IPS-20b (cell line): Measurements from ENCODE around the gene TMEM205.

Source experiments
- H3K27ac ChIP-seq: one replicate; pipeline ENCODE4 v1.5.1; 2013; ENCODE audit warnings: low read length
- H3K27me3 ChIP-seq: 2 replicates; pipeline ENCODE4 v1.6.1; 2013; ENCODE audit warnings: mild to moderate bottlenecking, low read length, inconsistent platforms; ENCODE audit not compliant: insufficient read depth
- H3K36me3 ChIP-seq: 2 replicates; pipeline ENCODE4 v1.6.1; 2013; ENCODE audit warnings: low read depth, mild to moderate bottlenecking, inconsistent platforms, low read length, moderate library complexity; ENCODE audit not compliant: insufficient read depth
- H3K4me1 ChIP-seq: 2 replicates; pipeline ENCODE4 v1.6.1; 2013; ENCODE audit warnings: mild to moderate bottlenecking, control low read depth, inconsistent platforms, low read length, moderate library complexity; ENCODE audit not compliant: insufficient read depth
- H3K4me3 ChIP-seq: 2 replicates; pipeline ENCODE4 v1.5.1; 2013; ENCODE audit warnings: mild to moderate bottlenecking, low read length, inconsistent platforms
- H3K9ac ChIP-seq: 2 replicates; pipeline ENCODE4 v1.6.1; 2013; ENCODE audit warnings: low read depth, mild to moderate bottlenecking, inconsistent platforms, low read length, moderate library complexity
- H3K9me3 ChIP-seq: 2 replicates; pipeline ENCODE4 v1.6.1; 2013; ENCODE audit warnings: mild to moderate bottlenecking, low read depth, low read length, inconsistent platforms; ENCODE audit not compliant: insufficient read depth

The TMEM205 gene

DNA sequence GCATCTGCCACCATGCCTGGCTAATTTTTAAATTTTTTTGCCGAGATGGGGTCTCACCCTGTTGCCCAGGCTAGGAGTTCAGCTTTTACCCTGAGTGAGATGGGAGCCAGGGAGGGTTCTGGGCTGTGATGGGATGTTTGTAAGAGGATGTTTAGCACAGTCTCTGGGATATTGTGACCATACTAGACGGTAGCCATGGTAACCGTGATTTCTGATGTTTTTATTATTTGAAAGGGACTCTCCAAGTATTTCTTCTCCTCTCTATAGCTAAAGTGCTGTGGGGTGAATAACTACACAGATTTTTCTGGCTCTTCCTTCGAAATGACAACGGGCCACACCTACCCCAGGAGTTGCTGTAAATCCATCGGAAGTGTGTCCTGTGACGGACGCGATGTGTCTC lies 39.7 kb downstream of the TMEM205 start:
- Histone ChIP-seq H3K4me3 (no peak overlapping the region), H3K36me3 (no peaks in the 10 kb centered on the region), H3K27me3 (no peaks in the 10 kb centered on the region), H3K9ac (no peak overlapping the region), H3K4me1 (no peaks in the 10 kb centered on the region), H3K9me3 (no peaks in the 10 kb centered on the region), H3K27ac (no peak overlapping the region)

DNA sequence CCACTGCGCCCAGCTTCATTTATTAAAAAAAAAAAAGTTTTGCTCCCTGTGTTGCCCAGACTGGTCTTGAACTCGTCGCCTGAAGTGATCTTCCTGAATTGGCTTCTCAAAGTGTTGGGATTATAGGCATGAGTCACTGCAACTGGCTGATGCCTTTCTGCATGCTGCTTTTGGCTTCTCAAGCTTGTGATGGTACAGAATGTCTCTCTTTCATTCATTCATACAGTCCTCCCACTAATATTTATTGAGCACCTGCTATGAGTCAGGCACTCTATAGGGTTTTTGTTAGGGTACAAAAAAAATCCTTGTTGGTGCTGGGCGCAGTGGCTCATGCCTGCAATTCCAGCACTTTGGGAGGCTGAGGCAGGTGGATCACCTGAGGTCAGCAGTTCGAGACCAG lies 41.1 kb downstream of the TMEM205 start:
- Histone ChIP-seq H3K27me3 (no peaks in the 10 kb centered on the region), H3K4me3 (no peak overlapping the region), H3K4me1 (no peaks in the 10 kb centered on the region), H3K36me3 (no peaks in the 10 kb centered on the region), H3K27ac (no peak overlapping the region), H3K9me3 (no peaks in the 10 kb centered on the region), H3K9ac (no peak overlapping the region)

DNA sequence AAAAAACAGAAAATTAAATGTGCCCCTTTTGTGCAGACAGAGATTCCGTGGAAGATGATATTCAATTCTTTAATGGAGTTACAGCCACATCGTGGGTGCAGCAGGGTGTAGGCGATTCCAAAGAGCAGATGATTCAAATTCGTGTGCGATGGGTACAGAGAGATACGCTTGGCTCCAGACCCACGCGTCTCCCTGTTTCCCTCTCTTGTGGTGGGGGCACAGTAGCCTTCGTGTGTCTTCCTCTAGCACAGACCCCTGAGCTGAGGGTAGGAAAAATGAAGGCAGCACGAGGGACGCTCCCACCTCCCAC lies 45.3 kb downstream of the TMEM205 start:
- H3K27me3 ChIP-seq, result no peaks in the 10 kb centered on the region
- H3K36me3 ChIP-seq, result no peaks in the 10 kb centered on the region
- no peaks in the 10 kb centered on the region for H3K9me3 ChIP-seq
- H3K27ac ChIP-seq, result no peak overlapping the region
- H3K4me3 ChIP-seq, result no peak overlapping the region
- H3K9ac ChIP-seq, result no peak overlapping the region
- H3K4me1 ChIP-seq, result no peaks in the 10 kb centered on the region

DNA sequence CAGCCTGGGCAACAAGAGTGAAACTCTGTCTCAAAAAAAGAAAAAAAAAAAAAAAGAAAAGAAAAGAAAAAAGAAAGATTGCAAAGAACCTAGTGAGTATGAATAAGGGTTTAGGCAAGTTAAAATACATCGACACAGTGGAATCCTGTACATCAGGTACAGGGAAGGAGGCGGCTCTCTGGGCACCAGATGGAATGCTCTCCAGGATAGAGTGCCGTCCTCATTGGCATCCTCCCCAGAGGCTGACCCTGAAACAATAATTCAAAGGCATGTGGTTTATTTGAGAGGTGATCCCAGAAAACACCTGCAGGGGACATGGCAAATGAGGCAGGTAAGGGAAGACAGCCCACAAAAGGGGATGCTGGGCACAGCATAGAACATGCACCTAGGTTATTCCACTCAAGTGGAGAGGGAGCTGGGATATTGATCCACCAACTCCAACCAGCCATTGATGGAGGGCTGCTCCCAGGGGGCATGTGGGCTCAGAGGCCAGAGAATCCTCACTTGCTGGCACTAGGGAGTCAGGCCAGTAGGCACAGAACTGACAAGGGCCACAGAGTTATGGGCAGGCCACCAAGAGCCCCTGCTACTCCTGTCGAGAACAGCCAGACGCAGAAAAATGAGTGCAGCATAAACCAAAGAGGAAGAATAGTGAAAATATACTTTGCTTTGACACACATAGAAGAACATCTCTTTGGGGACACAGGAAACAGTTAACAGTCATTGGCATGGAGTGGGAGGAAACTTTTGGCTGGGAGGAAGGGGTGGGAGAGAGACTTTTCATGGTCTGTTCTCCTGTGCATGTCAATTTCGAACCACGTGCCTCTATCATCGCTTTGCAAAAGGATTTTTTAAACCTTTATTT lies 45.9 kb downstream of the TMEM205 start:
- Histone ChIP-seq H3K27ac (no peak overlapping the region), H3K4me3 (no peak overlapping the region), H3K27me3 (no peaks in the 10 kb centered on the region), H3K4me1 (no peaks in the 10 kb centered on the region), H3K9me3 (no peaks in the 10 kb centered on the region), H3K9ac (no peak overlapping the region), H3K36me3 (no peaks in the 10 kb centered on the region)

DNA sequence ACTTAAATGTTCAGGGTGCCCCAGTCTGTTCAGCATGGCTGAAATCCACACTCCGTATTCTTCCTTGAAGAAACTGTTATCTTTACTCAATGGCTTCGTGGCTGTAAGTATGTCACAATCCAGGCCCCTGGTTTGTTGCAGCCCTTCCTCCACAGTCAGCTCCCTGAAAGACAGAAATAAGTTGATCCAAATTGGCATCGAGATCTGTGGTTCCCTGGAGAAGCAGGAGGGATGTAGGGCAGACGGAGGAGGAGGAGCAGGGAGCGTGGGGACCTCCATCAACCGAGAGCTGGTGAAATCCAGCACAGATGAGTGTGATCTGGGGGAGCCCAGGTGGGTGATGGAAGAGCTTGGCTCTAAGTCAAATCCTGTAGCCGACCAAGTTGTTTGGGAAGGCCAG lies 49.8 kb downstream of the TMEM205 start:
- Histone ChIP-seq H3K4me3 (no peak overlapping the region), H3K27me3 (no peaks in the 10 kb centered on the region), H3K9me3 (no peaks in the 10 kb centered on the region), H3K4me1 (peaks cover 3% of the 10 kb centered on the region; the same call in 1 of the 2 replicates), H3K27ac (no peak overlapping the region), H3K36me3 (no peaks in the 10 kb centered on the region), H3K9ac (no peak overlapping the region)

DNA sequence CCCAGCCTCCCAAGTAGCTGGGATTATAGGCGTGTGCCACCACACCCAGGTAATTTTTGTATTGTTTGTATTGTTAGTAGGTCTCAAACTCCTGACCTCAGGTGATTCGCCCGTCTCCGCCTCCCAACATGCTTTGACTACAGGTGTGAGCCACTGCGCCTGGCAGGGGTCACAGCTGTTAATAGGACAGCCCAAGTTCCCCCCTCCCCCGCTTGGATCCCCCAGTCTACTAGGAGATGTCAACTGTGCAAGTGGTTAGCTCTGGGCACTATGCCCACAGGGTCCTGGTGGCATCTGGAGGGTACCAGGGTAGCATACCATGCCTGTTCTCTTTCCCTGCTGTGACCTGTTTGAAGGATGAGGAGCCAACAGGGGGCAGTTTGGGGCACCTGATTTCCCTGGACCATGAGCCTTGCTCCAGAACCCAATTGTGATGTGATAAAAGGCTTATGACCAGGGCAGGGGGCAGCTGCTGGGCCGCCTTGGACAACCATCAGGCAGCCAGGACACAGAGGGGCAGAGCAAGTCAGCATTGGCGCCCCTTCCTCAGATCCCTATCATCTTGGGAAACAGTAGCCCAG lies 50.3 kb downstream of the TMEM205 start, which contains the start of gene TSPAN16:
Gene TSPAN16 (plus strand): TSS at position 496 of the 581 bp plus-strand sequence. CDS start 138 bp downstream, outside the sequence.
- no peak within 1 kb of the TSS for H3K4me3 ChIP-seq
- H3K27ac ChIP-seq, result no peak within 1 kb of the TSS
- no peaks in the 10 kb centered on the region for H3K36me3 ChIP-seq
- H3K9me3 ChIP-seq, result no peaks in the 10 kb centered on the region
- H3K27me3 ChIP-seq, result no peaks in the 10 kb centered on the region
- no peak within 1 kb of the TSS for H3K9ac ChIP-seq
- peaks cover 3% of the 10 kb centered on the region; the same call in 1 of the 2 replicates for H3K4me1 ChIP-seq

DNA sequence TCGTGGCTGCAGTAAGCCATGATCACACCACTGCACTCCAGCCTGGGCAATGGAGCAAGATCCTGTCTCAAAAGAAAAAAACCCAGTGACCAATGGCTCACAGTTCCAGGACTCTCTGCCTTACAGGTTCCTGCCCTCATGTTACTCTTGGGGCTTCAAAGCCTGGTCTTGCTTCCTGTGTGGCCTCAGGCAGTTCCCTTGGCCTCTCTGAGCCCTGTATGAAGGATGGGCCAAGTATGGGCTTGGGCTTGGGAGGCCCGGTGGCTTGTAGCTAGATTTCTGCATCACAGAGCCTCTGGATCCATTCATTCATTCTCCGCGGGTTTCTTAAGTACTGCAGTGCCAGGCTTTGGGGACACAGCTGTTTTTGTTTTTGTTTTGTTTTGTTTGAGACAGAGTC lies 50.9 kb downstream of the TMEM205 start:
- no peak overlapping the region for H3K9ac ChIP-seq
- H3K4me1 ChIP-seq, result peaks cover 3% of the 10 kb centered on the region; the same call in 1 of the 2 replicates
- no peaks in the 10 kb centered on the region for H3K9me3 ChIP-seq
- H3K36me3 ChIP-seq, result no peaks in the 10 kb centered on the region
- no peak overlapping the region for H3K4me3 ChIP-seq
- no peaks in the 10 kb centered on the region for H3K27me3 ChIP-seq
- no peak overlapping the region for H3K27ac ChIP-seq

DNA sequence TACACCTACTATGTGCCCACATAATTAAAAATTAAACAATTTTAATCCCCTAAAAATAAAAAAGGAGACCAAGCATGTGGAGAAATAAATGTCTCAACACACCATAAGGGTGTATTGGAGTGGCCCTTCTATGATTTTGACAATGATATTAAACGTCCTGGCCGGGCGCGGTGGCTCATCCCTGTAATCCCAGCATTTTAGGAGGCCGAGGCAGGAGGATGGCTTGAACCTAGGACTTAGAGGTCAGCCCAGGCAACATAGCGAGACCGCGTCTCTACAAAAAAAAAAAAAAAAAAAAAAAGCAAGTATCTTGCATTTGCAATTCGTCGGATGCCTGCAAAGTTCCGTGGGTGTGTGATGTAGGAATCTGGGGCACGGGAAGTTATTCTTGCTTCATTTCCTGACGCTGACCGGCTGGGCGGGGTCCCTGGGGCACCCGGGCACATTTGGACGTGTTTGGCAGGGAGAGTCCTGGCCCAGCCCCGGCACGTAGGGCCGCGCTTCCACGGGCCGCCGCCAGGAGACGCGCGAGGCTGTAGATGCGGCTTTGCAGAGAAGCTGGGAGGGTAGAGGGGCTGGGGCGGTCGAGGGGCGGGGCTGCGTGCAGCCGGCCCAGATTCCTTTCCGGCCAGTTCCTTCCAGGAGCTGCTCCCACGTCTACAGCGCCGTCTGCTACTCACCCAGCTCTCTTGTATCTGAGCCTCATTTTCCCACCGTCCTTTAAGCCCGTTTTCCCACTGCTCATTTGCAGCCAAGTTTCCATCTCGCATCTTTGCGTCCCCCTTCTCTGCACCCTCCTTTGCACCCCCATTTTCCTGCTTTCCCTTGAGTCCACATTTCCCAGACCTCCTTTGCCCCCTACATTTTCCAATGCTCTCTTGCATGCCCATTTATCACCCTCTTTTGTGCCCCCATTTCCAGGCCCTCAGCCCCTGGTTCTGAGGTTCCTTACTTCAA lies 52.4 kb downstream of the TMEM205 start:
- Histone ChIP-seq H3K36me3 (no peaks in the 10 kb centered on the region), H3K9ac (peak overlapping the region; percentile 47; the same call in 1 of the 2 replicates), H3K4me3 (peak overlapping the region; percentile 58), H3K27me3 (no peaks in the 10 kb centered on the region), H3K4me1 (peaks cover 3% of the 10 kb centered on the region; the same call in 1 of the 2 replicates), H3K9me3 (no peaks in the 10 kb centered on the region), H3K27ac (no peak overlapping the region)
